ENCODE data around the gene TMC2.
"Not testable (repeated sequence)": the region's sequence is repeated elsewhere in the genome, so short reads cannot be mapped to it uniquely, and the experiment has no call there.

Gene TMC2, protein sequence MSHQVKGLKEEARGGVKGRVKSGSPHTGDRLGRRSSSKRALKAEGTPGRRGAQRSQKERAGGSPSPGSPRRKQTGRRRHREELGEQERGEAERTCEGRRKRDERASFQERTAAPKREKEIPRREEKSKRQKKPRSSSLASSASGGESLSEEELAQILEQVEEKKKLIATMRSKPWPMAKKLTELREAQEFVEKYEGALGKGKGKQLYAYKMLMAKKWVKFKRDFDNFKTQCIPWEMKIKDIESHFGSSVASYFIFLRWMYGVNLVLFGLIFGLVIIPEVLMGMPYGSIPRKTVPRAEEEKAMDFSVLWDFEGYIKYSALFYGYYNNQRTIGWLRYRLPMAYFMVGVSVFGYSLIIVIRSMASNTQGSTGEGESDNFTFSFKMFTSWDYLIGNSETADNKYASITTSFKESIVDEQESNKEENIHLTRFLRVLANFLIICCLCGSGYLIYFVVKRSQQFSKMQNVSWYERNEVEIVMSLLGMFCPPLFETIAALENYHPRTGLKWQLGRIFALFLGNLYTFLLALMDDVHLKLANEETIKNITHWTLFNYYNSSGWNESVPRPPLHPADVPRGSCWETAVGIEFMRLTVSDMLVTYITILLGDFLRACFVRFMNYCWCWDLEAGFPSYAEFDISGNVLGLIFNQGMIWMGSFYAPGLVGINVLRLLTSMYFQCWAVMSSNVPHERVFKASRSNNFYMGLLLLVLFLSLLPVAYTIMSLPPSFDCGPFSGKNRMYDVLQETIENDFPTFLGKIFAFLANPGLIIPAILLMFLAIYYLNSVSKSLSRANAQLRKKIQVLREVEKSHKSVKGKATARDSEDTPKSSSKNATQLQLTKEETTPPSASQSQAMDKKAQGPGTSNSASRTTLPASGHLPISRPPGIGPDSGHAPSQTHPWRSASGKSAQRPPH

GRCh38 chr20:2536560-2536986, at the start of gene TMC2:
TMC2 (plus strand) TSS chr20:2536573; CDS start chr20:2536622, 49 bp downstream.
- no peak for DNase-seq

- not testable (repeated sequence) for DNase-seq
Measured at GRCh38 chr20:2502808-2503384, 33.5 kb upstream of the TMC2 start.

- not testable (repeated sequence) for DNase-seq
Measured at GRCh38 chr20:2504803-2505202, 31.6 kb upstream of the TMC2 start.

GRCh38 chr20:2506426-2506825, 29.9 kb upstream of the TMC2 start:
- DNase-seq, result not testable (repeated sequence)

DNA sequence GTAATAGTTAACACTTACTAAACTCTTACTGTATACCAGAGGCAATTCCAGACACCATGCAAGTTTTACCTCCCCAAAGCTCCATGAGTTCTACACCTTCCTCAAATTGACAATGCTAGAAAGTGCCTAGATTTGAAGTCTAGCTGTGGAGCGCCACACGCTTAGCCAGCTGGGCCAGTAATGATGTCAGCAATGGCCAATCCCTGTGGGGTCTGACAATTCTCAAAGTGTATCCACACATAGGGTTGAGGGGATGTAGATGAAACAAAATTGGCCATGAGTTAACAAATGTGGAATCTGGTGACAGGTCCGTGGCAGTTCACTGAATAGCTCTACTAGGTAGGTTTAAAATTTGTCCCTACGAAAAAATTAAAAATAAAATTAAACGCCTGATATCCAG, 28.9 kb upstream of the TMC2 start:
- no peak for DNase-seq

- DNase-seq, result peak in 1 of 2 experiments; percentile 26
Measured at GRCh38 chr20:2507875-2508630, 28.3 kb upstream of the TMC2 start.

- peak; percentile 85 to 94 for DNase-seq
Measured at GRCh38 chr20:2508631-2509467, 27.5 kb upstream of the TMC2 start, which contains the start of gene ZNF343. ZNF343 (minus strand) TSS chr20:2508915; CDS start chr20:2493895, 15,020 bp downstream.

DNA sequence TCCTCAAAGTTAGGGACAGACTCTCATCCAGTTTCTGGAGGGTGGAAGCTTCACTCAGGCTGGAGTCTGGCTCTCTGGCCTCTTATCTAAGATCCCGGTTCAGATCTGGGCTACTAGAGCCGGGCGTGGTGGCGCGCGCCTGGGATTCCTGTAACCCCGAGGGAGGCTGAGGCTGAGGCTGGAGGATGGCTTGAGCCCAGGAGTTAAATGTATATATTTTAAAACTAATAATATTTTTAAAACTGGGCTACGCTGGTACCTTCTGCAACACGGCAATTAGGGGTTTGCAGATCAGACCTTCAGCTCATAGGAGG, 26.9 kb upstream of the TMC2 start:
- DNase-seq, result no peak

DNA sequence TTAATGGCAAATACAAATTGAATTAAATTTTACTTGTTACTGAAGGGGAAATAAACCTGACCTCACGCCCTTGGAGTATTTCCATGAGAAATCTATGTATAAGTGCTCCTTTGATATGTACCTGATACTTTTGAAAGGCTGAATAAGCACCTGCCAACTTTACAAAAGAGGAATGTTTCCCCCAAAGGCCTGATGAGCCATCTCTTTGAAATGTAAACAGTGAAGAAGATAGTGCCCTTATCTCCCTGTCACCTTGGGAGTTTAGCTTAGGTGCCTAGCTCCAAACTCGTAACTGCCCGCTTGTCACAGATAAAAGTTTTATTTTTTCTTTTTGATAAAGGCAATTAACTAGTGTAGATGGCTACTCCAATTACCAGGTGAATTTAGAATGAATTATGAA, 26.6 kb upstream of the TMC2 start:
- DNase-seq, result no peak

- DNase-seq, result no peak
Measured at GRCh38 chr20:2515203-2515602, 21.2 kb upstream of the TMC2 start.

DNA sequence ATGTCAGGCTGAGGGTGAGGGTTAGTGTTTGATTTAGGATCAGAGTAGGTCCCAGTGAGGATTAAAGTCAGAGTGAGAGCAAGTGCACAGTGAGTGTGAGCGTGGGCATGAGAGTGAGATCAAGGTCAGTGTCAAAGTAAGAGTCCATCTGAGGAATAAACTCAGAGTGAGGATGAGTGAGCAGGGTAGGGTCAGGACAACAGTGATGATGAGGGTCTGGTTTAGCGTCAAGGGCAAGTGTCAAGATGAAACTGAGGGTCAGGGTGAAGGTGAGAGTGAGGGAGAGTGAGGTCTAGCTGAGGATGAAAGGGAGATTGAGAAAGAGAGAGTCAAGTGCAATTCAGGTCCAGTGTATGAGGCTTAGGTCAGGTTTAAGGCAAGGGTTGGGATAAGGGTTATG, 20.0 kb upstream of the TMC2 start:
- DNase-seq, result no peak

DNA sequence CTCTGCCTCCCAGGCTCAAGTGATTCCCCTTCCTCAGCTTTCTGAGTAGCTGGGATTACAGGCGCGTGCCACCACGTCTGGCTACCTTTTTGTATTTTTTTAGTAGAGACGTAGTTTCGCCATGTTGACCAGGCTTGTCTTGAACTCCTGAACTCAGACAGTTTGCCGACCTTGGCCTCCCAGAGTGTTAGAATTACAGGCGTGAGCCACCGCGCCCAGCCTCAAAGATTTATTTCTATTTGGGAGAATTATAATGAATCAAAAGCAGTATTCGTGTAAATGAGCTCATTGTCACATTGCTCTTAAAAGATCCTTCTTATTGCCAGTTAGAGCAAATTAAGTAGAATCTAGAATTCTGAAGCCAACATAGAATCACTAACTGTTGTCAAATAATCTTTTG, 18.3 kb upstream of the TMC2 start:
- DNase-seq, result no peak

GRCh38 chr20:2518558-2518957, 17.8 kb upstream of the TMC2 start:
- no peak for DNase-seq

- DNase-seq, result no peak
Measured at GRCh38 chr20:2519115-2519809, 17.1 kb upstream of the TMC2 start.

- DNase-seq, result no peak
Measured at GRCh38 chr20:2520617-2521016, 15.8 kb upstream of the TMC2 start.

- peak in 1 of 2 experiments; percentile 54 for DNase-seq
Measured at GRCh38 chr20:2521369-2522305, 14.7 kb upstream of the TMC2 start.

GRCh38 chr20:2522826-2523429, 13.4 kb upstream of the TMC2 start:
- not testable (repeated sequence) for DNase-seq

DNA sequence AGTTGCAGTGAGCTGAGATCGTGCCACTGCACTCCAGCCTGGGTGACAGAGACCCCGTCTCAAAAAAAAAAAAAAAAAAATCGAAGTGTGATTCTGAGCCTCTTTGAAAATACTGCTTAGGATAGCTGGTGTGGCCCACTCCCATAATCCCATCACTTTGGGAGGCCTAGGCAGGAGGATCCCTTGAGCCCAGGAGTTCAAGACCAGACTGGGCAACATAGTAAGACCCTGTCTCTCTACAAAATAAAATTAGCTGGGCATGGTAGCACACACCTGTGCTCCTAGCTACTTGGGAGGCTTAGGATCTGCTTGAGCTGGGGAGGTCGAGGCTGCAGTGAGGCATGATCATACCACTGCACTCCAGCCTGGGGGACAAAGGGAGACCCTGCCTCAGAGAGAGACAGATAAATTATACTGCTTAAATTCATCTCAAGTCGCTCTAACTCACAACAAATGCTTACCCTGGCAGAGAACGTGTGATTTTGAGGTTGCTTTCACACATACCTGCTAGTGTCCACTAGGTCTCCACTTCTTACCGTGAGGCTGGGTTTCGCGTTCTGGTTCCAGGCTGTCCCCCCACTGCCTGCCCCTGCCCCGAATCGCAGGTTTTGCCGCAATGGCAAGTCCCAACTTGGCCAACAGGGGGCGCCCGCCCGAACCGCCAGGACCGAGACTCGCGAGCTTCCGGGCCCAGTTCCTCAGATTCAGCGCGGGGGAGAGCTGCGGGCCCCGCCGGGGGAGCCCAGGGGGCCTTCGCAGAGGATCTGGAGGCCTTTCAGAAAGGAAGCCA, 12.3 kb upstream of the TMC2 start:
- peak; percentile 58 to 91 for DNase-seq

Data from NCI-H526 (cell line).